Pancreas (tissue), 10 donors: ENCODE measurements around the gene GRIK1. TPM values are rescaled to one million over a fixed set of nuclear protein-coding genes. Genes with fewer than 3 reads are reported as not detected.

ENCODE experiments used
- ATAC-seq, 4 donors: fragments of 200-7000 bp; cut with Tn5 transposase; one replicate each; pipeline versions ENCODE4 v1.8.0 to v1.9.1; 2020; ENCODE audit warnings: mild to moderate bottlenecking in 4 of 4, moderate library complexity in 4 of 4
- DNase-seq, 6 donors: peaks; one replicate each; pipeline ENCODE4 v3.0.0-alpha.2; 2020
- FAIRE-seq: peaks from 2 replicates; lab custom pipeline; 2012; peaks lifted over from hg19 to GRCh38; lab: Jason Lieb, UNC
- H3K27ac ChIP-seq, 4 donors: fragments of 200-600 bp; sonication (generic); 1 replicate in 3 of 4; 2 replicates in 1 of 4; pipeline versions ENCODE4 v1.5.0 to v1.8.0; 2020
- H3K27me3 ChIP-seq, 4 donors: fragments of 200-600 bp; one replicate each; pipeline ENCODE4 v1.8.0; 2021
- H3K36me3 ChIP-seq, 3 donors: fragments of 200-600 bp; sonication (generic) in 1 of 3; one replicate each; pipeline versions ENCODE4 v1.5.0 to v1.8.0; 2020 to 2021
- H3K4me1 ChIP-seq, 3 donors: fragments of 200-600 bp; one replicate each; pipeline ENCODE4 v1.8.0; 2021
- H3K4me3 ChIP-seq, 4 donors: fragments of 200-600 bp; sonication (generic) in 2 of 4; one replicate each; pipeline versions ENCODE4 v1.5.0 to v1.8.0; 2020 to 2021
- H3K9me3 ChIP-seq, 4 donors: fragments of 200-600 bp; one replicate each; pipeline ENCODE4 v1.8.0; 2021
- WGBS, 2 donors: extraction: QIAGEN DNeasy Blood & Tissue Kit; methylation state at CpG; one replicate each; pipeline ENCODE4 v1.1.7; 2013; 5-methylcytosine and 5-hydroxymethylcytosine counted together
- intact Hi-C, 3 donors: fragments of 100-400 bp; cut with DNase I; formaldehyde crosslinking; loops; one replicate each; pipeline versions ENCODE4 v1.11.1 to v1.14.2; 2022
- polyA plus RNA-seq, 2 donors: library from polyadenylated mRNA; stranded (reverse); fragments of 200-250 nt; gene quantifications; one replicate each; pipeline ENCODE4 v1.2.3, GENCODE V29; 2013
- total RNA-seq, 6 donors: library from RNA; stranded (reverse); fragmentation: NEBNext Ultra II Directional in 4 of 6; extraction: Animal tissue kit (Norgen Biotek cat#: 25700) in 4 of 6; gene quantifications; one replicate each; pipeline versions ENCODE4 v1.2.1 to v1.2.4, GENCODE V29; 2021 to 2023
- TF ChIP-seq, protein P1 (sequence below), 4 donors: fragments of 200-600 bp; sonication (generic) in 3 of 4; IDR thresholded peaks; one replicate each; pipeline versions ENCODE4 v1.5.0 to v1.8.0; 2021; ENCODE audit warnings: antibody characterized with exemption in 4 of 4
- donor health status: healthy with polysubstance abuse.
- donor health status: DM: no; HTN: no; CAD: no; lungs with moderate emphysema.
- donor health status: DM: no; HTN: no; CAD: no.
- donor health status: control.
- donor health status: control.
- donor health status: Bipolar disorder and iron deficiency.
- donor health status: DM: yes; HTN: yes; CAD: no.
- donor health status: DM: no; HTN: no; CAD: no.
- donor health status: DM: no; HTN: no; CAD: no.
- donor health status: DM: yes; HTN: yes; CAD: no.

Gene GRIK1
- total and polyA plus RNA-seq, 8 donors = 0.02 to 0.09 (median 0.08) TPM; not detected in 5

DNA sequence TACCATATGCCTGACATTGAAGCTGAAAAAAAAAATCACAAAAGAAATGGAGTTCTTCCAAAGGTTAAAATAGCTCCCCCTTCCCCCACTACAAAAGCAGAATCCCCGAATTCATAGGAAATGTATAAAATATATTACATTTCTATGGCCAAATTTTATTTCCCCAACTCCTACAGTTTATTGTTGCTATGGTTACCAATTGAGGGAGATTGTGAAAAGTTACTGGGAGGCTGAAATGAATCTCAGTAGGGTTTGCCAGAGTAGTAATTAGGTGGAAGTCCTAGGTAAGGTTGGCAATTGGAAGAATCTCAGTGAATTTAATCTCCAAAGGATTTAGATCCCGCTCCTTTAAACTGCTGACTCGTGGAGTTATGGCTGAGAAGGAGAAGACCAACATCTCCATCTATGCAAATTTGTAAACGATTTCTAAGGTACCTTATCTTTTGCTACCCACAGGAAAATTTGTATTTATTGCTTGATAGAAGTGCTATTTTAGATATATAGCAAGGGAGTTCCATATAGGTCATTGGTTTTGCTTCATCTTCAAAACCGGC lies 359.0 kb downstream of the GRIK1 start:
- Histone ChIP-seq H3K4me3 (no peak overlapping the region), H3K27me3 (no peaks in the 10 kb centered on the region), H3K9me3 (no peaks in the 10 kb centered on the region), H3K27ac (no peak overlapping the region), H3K4me1 (peaks cover 0 to 4% (median 0%) of the 10 kb centered on the region in 3 donors), H3K36me3 (no peaks in the 10 kb centered on the region)
- no peak for DNase-seq
- WGBS, 2 donors = 87% methylated on average over 5 of the region's 5 CpGs
- TF ChIP-seq, protein P1, sequence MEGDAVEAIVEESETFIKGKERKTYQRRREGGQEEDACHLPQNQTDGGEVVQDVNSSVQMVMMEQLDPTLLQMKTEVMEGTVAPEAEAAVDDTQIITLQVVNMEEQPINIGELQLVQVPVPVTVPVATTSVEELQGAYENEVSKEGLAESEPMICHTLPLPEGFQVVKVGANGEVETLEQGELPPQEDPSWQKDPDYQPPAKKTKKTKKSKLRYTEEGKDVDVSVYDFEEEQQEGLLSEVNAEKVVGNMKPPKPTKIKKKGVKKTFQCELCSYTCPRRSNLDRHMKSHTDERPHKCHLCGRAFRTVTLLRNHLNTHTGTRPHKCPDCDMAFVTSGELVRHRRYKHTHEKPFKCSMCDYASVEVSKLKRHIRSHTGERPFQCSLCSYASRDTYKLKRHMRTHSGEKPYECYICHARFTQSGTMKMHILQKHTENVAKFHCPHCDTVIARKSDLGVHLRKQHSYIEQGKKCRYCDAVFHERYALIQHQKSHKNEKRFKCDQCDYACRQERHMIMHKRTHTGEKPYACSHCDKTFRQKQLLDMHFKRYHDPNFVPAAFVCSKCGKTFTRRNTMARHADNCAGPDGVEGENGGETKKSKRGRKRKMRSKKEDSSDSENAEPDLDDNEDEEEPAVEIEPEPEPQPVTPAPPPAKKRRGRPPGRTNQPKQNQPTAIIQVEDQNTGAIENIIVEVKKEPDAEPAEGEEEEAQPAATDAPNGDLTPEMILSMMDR (IDR thresholded peaks at IDR 0.05) = no peak
- FAIRE-seq = no peak
- no peak for ATAC-seq
- intact Hi-C loops = no loop called here

DNA sequence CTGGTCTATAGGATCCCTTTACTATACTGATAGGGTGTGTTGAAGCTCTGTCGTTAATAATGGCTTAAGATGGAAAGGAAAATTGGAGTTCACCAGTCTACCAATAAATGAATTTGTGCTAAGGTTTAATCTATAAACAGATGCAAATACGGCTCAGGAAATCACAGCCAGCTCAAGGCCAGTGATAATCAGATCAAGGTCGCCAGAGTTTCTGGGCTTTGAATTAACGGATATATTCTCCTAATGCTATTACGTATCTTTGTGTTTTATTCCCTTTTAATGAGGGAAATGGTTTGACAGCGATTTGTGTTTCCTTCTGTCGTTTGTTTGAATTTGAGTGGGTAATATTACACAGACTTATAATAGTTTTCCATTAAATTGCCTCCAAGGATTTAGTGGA lies 361.5 kb downstream of the GRIK1 start:
- ATAC-seq (no peak), DNase-seq (no peak), FAIRE-seq (no peak)
- Histone ChIP-seq H3K4me3 (no peak overlapping the region), H3K27ac (no peak overlapping the region), H3K36me3 (no peaks in the 10 kb centered on the region), H3K4me1 (peaks cover 0 to 4% (median 0%) of the 10 kb centered on the region in 3 donors), H3K27me3 (no peaks in the 10 kb centered on the region), H3K9me3 (no peaks in the 10 kb centered on the region)
- intact Hi-C loops = no loop called here
- WGBS, 2 donors = 27 to 43% methylated on average over 7 of the region's 7 CpGs
- TF ChIP-seq, protein P1 (IDR thresholded peaks at IDR 0.05) = no peak

DNA sequence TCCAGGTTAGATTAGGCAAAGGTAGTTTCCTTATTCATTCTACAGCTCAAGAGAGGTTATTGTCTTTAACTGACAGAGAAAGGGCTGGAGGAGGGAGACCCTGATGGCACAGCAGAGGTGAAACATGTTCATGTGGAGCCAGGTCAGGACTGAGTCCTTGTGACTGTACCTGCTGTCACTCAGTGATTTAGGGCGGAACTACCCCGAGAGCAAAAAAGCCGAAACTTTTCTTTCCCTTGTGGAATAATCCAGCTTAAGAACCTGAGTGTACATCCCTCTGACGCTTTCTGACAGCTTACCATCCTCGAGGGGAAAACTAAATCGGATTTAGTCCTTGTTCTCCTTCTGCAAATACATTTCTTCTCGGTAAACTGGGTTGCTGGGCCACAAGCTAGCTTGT lies 367.8 kb downstream of the GRIK1 start:
- DNase-seq (no peak), ATAC-seq (no peak), FAIRE-seq (no peak)
- H3K9me3 ChIP-seq = no peaks in the 10 kb centered on the region
- no peak overlapping the region for H3K4me3 ChIP-seq
- H3K27me3 ChIP-seq = no peaks in the 10 kb centered on the region
- no peaks in the 10 kb centered on the region for H3K4me1 ChIP-seq
- H3K36me3 ChIP-seq = no peaks in the 10 kb centered on the region
- TF ChIP-seq, protein P1 (IDR thresholded peaks at IDR 0.05) = no peak
- intact Hi-C loops = no loop called here
- 86 to 88% methylated on average over 7 of the region's 7 CpGs for WGBS, 2 donors
- H3K27ac ChIP-seq = no peak overlapping the region

DNA sequence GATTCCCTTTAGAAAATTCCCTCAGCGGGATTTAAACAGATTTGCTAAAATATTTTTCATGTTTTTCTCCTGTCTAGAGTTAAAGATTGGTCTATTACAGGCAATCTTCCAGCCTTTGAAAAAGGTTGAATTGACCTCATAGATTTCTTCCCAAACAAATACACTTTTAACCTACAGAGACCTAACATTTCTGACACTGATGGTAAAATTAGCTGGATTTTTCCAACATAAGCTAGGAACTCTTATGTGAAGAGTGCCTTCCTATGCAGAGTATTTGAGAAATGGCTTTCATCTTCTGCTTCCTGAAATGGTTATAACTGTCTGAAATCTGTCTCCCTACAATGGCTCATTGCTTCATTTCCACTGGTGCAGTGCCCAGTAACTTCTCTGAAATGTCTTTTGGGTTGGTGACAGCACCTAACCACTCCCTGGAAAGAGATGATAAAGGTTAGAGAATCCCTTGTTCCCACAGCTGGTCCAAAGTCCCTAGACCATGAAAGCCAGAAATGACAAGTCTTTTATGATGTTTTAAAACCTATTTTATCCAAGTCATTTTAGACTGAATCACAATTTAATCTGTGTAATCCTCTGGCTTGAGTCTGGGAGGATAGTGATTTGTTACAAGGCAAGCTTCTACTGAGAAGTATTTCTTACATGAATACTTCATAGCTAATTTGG lies 371.6 kb downstream of the GRIK1 start:
- 81 to 83% methylated on average over 1 of the region's 1 CpG for WGBS, 2 donors
- intact Hi-C loops = no loop called here

More for the DNA sequence above, 371.6 kb downstream of the GRIK1 start:
- no peaks in the 10 kb centered on the region for H3K4me1 ChIP-seq
- H3K27me3 ChIP-seq = no peaks in the 10 kb centered on the region
- no peak overlapping the region for H3K4me3 ChIP-seq
- no peak for FAIRE-seq
- ATAC-seq = no peak
- H3K27ac ChIP-seq = no peak overlapping the region
- TF ChIP-seq, protein P1 (IDR thresholded peaks at IDR 0.05) = no peak
- no peaks in the 10 kb centered on the region for H3K9me3 ChIP-seq
- no peak for DNase-seq
- H3K36me3 ChIP-seq = no peaks in the 10 kb centered on the region
